ENCODE results near the gene LRRC17.

GRCh38 chr7:102981451-102981850 lies 68.7 kb downstream of the LRRC17 start:
- TF ChIP-seq, protein P1, sequence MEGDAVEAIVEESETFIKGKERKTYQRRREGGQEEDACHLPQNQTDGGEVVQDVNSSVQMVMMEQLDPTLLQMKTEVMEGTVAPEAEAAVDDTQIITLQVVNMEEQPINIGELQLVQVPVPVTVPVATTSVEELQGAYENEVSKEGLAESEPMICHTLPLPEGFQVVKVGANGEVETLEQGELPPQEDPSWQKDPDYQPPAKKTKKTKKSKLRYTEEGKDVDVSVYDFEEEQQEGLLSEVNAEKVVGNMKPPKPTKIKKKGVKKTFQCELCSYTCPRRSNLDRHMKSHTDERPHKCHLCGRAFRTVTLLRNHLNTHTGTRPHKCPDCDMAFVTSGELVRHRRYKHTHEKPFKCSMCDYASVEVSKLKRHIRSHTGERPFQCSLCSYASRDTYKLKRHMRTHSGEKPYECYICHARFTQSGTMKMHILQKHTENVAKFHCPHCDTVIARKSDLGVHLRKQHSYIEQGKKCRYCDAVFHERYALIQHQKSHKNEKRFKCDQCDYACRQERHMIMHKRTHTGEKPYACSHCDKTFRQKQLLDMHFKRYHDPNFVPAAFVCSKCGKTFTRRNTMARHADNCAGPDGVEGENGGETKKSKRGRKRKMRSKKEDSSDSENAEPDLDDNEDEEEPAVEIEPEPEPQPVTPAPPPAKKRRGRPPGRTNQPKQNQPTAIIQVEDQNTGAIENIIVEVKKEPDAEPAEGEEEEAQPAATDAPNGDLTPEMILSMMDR (tag by site-specific recombination; IDR thresholded peaks at IDR 0.05): no peak
- no peak for TF ChIP-seq ZNF549 (tag by site-specific recombination; IDR thresholded peaks at IDR 0.05)

Measured in HEK293 (cell line).